Tibial nerve (tissue), 4 donors: Measurements from ENCODE around the gene TEX47. TPM values are rescaled to one million over a fixed set of nuclear protein-coding genes. Genes with fewer than 3 reads are reported as not detected.
A peak's percentile ranks its signal among the peaks of the same experiment; 100 is the strongest.

ENCODE experiments used
- DNase-seq, 2 donors: peaks; one replicate each; pipeline ENCODE4 v3.0.0-alpha.2; 2019; ENCODE audit warnings: low spot score in 2 of 2
- H3K27ac ChIP-seq, 4 donors: fragments of 200-600 bp; sonication (generic) in 3 of 4; one replicate each; pipeline ENCODE4 v1.5.1; 2017 to 2019; ENCODE audit warnings: mild to moderate bottlenecking in 1 of 4
- H3K27me3 ChIP-seq, 2 donors: fragments of 200-600 bp; sonication (generic) in 1 of 2; one replicate each; pipeline versions ENCODE4 v1.5.1 to v1.6.0; 2017 to 2019
- H3K36me3 ChIP-seq, 3 donors: fragments of 200-600 bp; sonication (generic); one replicate each; pipeline ENCODE4 v1.5.1; 2018 to 2019
- H3K4me1 ChIP-seq, 4 donors: fragments of 200-600 bp; sonication (generic) in 3 of 4; one replicate each; pipeline ENCODE4 v1.5.1; 2017 to 2019
- H3K4me3 ChIP-seq, 4 donors: fragments of 200-600 bp; sonication (generic) in 3 of 4; one replicate each; pipeline ENCODE4 v1.5.1; 2017 to 2019; ENCODE audit warnings: mild to moderate bottlenecking in 1 of 4, moderate library complexity in 1 of 4
- H3K9me3 ChIP-seq, 4 donors: fragments of 200-600 bp; sonication (generic) in 3 of 4; one replicate each; pipeline ENCODE4 v1.5.1; 2017 to 2019
- CTCF ChIP-seq, 5 experiments: fragments of 200-600 bp in 3 of 5; fragments of 450-650 bp in 2 of 5; sonication (generic) in 3 of 5; IDR thresholded peaks; one replicate each; pipeline ENCODE4 v1.5.1; 2016 to 2019; ENCODE audit warnings: antibody characterized with exemption in 5 of 5, mild to moderate bottlenecking in 3 of 5, moderate library complexity in 2 of 5
- EP300 ChIP-seq, 2 donors: sonication (generic); formaldehyde crosslinking; IDR thresholded peaks; one replicate each; pipeline ENCODE4 v1.6.1; 2017; ENCODE audit warnings: antibody characterized with exemption in 2 of 2, mild to moderate bottlenecking in 1 of 2
- POLR2A ChIP-seq, 2 donors: fragments of 450-650 bp; IDR thresholded peaks; one replicate each; pipeline ENCODE4 v1.6.1; 2017; ENCODE audit warnings: antibody characterized with exemption in 2 of 2, mild to moderate bottlenecking in 2 of 2, moderate library complexity in 2 of 2
- WGBS, 2 donors: methylation state at CpG; one replicate each; pipeline ENCODE4 v1.1.5; 2018; 5-methylcytosine and 5-hydroxymethylcytosine counted together
- total RNA-seq, 4 donors: library from RNA; depleted of rRNA; stranded (reverse); fragments of >200 nt; gene quantifications; one replicate each; pipeline ENCODE4 v1.1.0, GENCODE V29; 2016

Gene TEX47
- total RNA-seq, 4 donors from 2014 or later = not detected

GRCh38 chr7:88789480-88790064 is 6.0 kb downstream of the TEX47 start:
- H3K9me3 ChIP-seq = no peaks in the 10 kb centered on the region
- H3K36me3 ChIP-seq = no peaks in the 10 kb centered on the region
- H3K4me1 ChIP-seq = no peaks in the 10 kb centered on the region
- no peak for TF ChIP-seq POLR2A (IDR thresholded peaks at IDR 0.05)
- peak in 4 of 5 experiments; percentile 16 to 34 (median 20) for TF ChIP-seq CTCF (IDR thresholded peaks at IDR 0.05)
- no peaks in the 10 kb centered on the region for H3K27me3 ChIP-seq
- DNase-seq = no peak
- no peak overlapping the region for H3K4me3 ChIP-seq
- H3K27ac ChIP-seq = no peak overlapping the region
- WGBS, 2 donors = 73 to 76% methylated on average over 2 of the region's 2 CpGs

- DNase-seq = no peak
- Histone ChIP-seq H3K9me3 (no peaks in the 10 kb centered on the region), H3K4me3 (no peak overlapping the region), H3K27ac (no peak overlapping the region), H3K4me1 (no peaks in the 10 kb centered on the region), H3K27me3 (no peaks in the 10 kb centered on the region), H3K36me3 (no peaks in the 10 kb centered on the region)
- 48 to 72% methylated on average over 2 of the region's 2 CpGs for WGBS, 2 donors
- TF ChIP-seq CTCF (IDR thresholded peaks at IDR 0.05) = no peak
- no peak for TF ChIP-seq EP300 (IDR thresholded peaks at IDR 0.05)
- no peak for TF ChIP-seq POLR2A (IDR thresholded peaks at IDR 0.05)
These were observed 7.8 kb downstream of the TEX47 start for GRCh38 chr7:88787777-88788176.

- no peak for DNase-seq
- no peak overlapping the region for H3K4me3 ChIP-seq
- H3K9me3 ChIP-seq = no peaks in the 10 kb centered on the region
- no peaks in the 10 kb centered on the region for H3K27me3 ChIP-seq
- no peaks in the 10 kb centered on the region for H3K36me3 ChIP-seq
- no peak for TF ChIP-seq POLR2A (IDR thresholded peaks at IDR 0.05)
- TF ChIP-seq CTCF (IDR thresholded peaks at IDR 0.05) = no peak
- TF ChIP-seq EP300 (IDR thresholded peaks at IDR 0.05) = no peak
- H3K27ac ChIP-seq = no peak overlapping the region
- no peaks in the 10 kb centered on the region for H3K4me1 ChIP-seq
These were observed 19.7 kb downstream of the TEX47 start for GRCh38 chr7:88775838-88776237.

GRCh38 chr7:88772776-88773175 is 22.8 kb downstream of the TEX47 start:
- Histone ChIP-seq H3K27ac (no peak overlapping the region), H3K4me1 (no peaks in the 10 kb centered on the region), H3K27me3 (no peaks in the 10 kb centered on the region), H3K9me3 (no peaks in the 10 kb centered on the region), H3K36me3 (no peaks in the 10 kb centered on the region), H3K4me3 (no peak overlapping the region)
- no peak for TF ChIP-seq POLR2A (IDR thresholded peaks at IDR 0.05)
- no peak for DNase-seq

- WGBS, 2 donors = 77 to 86% methylated on average over 1 of the region's 1 CpG
- Histone ChIP-seq H3K27me3 (no peaks in the 10 kb centered on the region), H3K27ac (no peak overlapping the region), H3K4me1 (no peaks in the 10 kb centered on the region), H3K9me3 (no peaks in the 10 kb centered on the region), H3K36me3 (no peaks in the 10 kb centered on the region), H3K4me3 (no peak overlapping the region)
- DNase-seq = no peak
- TF ChIP-seq CTCF (IDR thresholded peaks at IDR 0.05) (no peak), POLR2A (IDR thresholded peaks at IDR 0.05) (no peak), EP300 (IDR thresholded peaks at IDR 0.05) (no peak)
These were observed 24.1 kb downstream of the TEX47 start for GRCh38 chr7:88771417-88771816.

- no peak for TF ChIP-seq POLR2A (IDR thresholded peaks at IDR 0.05)
- TF ChIP-seq CTCF (IDR thresholded peaks at IDR 0.05) = no peak
- no peak for TF ChIP-seq EP300 (IDR thresholded peaks at IDR 0.05)
- DNase-seq = no peak
- H3K36me3 ChIP-seq = no peaks in the 10 kb centered on the region
- 46 to 50% methylated on average over 1 of the region's 1 CpG for WGBS, 2 donors
- H3K4me3 ChIP-seq = no peak overlapping the region
- no peak overlapping the region for H3K27ac ChIP-seq
- peaks cover 0 to 20% (median 5%) of the 10 kb centered on the region in 4 donors for H3K4me1 ChIP-seq
- peaks cover 0 to 36% of the 10 kb centered on the region in 2 donors for H3K27me3 ChIP-seq
- no peaks in the 10 kb centered on the region for H3K9me3 ChIP-seq
These were observed 33.8 kb downstream of the TEX47 start for GRCh38 chr7:88761779-88762178.
